NB4 (cell line): Measurements from ENCODE around the gene SSNA1.

ENCODE experiments used
- POLR2A ChIP-seq: IDR thresholded peaks from 2 replicates; pipeline ENCODE4 v1.6.1; 2011; ENCODE audit warnings: mild to moderate bottlenecking; ENCODE audit not compliant: insufficient read length; ENCODE audit errors: extremely low read depth
- TF ChIP-seq, protein P1 (sequence below): IDR thresholded peaks from one replicate; pipeline ENCODE4 v1.5.1; 2012; ENCODE audit warnings: low read depth, low read length
- TF ChIP-seq, protein P2 (sequence below): IDR thresholded peaks from 2 replicates; pipeline ENCODE4 v1.6.1; 2011; ENCODE audit warnings: low read depth, low read length

DNA sequence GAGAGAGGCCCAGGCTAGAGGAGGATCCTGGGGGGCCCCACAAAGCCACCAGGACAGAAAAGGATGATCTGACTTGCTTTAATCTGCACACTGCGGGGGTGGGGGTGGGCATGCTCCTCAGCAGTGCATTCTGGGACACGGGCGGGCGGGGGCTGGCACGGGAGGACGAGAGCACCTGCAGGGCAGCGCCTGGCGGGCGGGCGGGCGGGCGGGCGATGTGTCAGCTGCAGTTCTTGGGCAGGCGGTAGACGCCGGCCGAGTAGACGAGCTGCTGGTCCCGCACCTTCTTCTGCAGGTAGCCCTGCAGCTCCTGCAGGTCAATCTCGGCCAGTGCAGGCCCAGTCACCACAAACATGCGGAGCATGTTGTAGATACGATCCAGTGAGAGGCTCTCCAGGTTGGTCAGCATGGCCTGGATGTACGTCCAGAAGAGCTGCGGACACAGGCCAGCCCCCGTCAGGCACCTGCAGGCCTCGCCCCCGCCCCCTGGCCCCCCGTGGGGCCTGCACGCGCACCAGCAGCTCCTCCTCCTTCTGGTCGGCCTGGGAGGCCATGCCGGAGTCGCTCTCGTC, 13.7 kb upstream of the SSNA1 start:
- TF ChIP-seq, protein P1, sequence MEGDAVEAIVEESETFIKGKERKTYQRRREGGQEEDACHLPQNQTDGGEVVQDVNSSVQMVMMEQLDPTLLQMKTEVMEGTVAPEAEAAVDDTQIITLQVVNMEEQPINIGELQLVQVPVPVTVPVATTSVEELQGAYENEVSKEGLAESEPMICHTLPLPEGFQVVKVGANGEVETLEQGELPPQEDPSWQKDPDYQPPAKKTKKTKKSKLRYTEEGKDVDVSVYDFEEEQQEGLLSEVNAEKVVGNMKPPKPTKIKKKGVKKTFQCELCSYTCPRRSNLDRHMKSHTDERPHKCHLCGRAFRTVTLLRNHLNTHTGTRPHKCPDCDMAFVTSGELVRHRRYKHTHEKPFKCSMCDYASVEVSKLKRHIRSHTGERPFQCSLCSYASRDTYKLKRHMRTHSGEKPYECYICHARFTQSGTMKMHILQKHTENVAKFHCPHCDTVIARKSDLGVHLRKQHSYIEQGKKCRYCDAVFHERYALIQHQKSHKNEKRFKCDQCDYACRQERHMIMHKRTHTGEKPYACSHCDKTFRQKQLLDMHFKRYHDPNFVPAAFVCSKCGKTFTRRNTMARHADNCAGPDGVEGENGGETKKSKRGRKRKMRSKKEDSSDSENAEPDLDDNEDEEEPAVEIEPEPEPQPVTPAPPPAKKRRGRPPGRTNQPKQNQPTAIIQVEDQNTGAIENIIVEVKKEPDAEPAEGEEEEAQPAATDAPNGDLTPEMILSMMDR, result no peak
- TF ChIP-seq POLR2A, result no peak
- TF ChIP-seq, protein P2, sequence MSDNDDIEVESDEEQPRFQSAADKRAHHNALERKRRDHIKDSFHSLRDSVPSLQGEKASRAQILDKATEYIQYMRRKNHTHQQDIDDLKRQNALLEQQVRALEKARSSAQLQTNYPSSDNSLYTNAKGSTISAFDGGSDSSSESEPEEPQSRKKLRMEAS, result no peak
